NCI-H187 (cell line): ENCODE results near the gene IPO4.

Experiments used
- DNase-seq, 2 experiments: peaks; one replicate each; lab custom pipeline; 2025; lab: John Stamatoyannopoulos, UW

Gene IPO4

GRCh38 chr14:24147761-24148428 is 40.7 kb downstream of the IPO4 start:
- no peak for DNase-seq

GRCh38 chr14:24146978-24147760 is 41.4 kb downstream of the IPO4 start, which contains the start of gene RNF31:
Gene RNF31, plus strand, starts transcription at chr14:24147498. Its CDS starts 201 bp downstream, at chr14:24147699.
- peak; percentile 96 to 98 for DNase-seq

- DNase-seq: peak; percentile 92 to 97
These were observed 42.1 kb downstream of the IPO4 start, which contains the start of gene PSME2 for GRCh38 chr14:24146453-24146977. Gene PSME2, minus strand, starts transcription at chr14:24146610. Its CDS starts 29 bp downstream, at chr14:24146581.

GRCh38 chr14:24145690-24146452 is 42.7 kb downstream of the IPO4 start:
- DNase-seq: peak in 1 of 2 experiments; percentile 87

GRCh38 chr14:24145219-24145618 is 43.4 kb downstream of the IPO4 start:
- no peak for DNase-seq

GRCh38 chr14:24144451-24144850 is 44.2 kb downstream of the IPO4 start:
- no peak for DNase-seq

GRCh38 chr14:24143511-24143910 is 45.1 kb downstream of the IPO4 start:
- no peak for DNase-seq

GRCh38 chr14:24141097-24141880 is 47.3 kb downstream of the IPO4 start, which contains the start of gene EMC9:
Gene EMC9, minus strand, starts transcription at chr14:24141591. Its CDS starts 287 bp downstream, at chr14:24141304.
- peak; percentile 99 to 100 for DNase-seq

- DNase-seq: no peak
These were observed 49.2 kb downstream of the IPO4 start for GRCh38 chr14:24139272-24139934.

- DNase-seq: no peak
These were observed 50.0 kb downstream of the IPO4 start for GRCh38 chr14:24138396-24139271.

GRCh38 chr14:24137529-24138395 is 50.9 kb downstream of the IPO4 start:
- no peak for DNase-seq

- no peak for DNase-seq
These were observed 51.7 kb downstream of the IPO4 start for GRCh38 chr14:24136684-24137528.

GRCh38 chr14:24135834-24136683 is 52.6 kb downstream of the IPO4 start, which contains the start of gene PSME1:
Gene PSME1, plus strand, starts transcription at chr14:24136194. Its CDS starts 69 bp downstream, at chr14:24136263.
- peak; percentile 91 to 95 for DNase-seq

- no peak for DNase-seq
These were observed 53.1 kb downstream of the IPO4 start for GRCh38 chr14:24135584-24135833.

GRCh38 chr14:24133735-24134134 is 54.9 kb downstream of the IPO4 start:
- no peak for DNase-seq

GRCh38 chr14:24132976-24133375 is 55.6 kb downstream of the IPO4 start:
- DNase-seq: no peak
